Activated CD8-positive, alpha-beta memory T cell treated with anti-CD3 and anti-CD28 coated beads, Interleukin-2, amount 50 U/mL, for 24 hours (primary cell): ENCODE measurements around the gene CD53.
"Not testable (repeated sequence)": the region's sequence is repeated elsewhere in the genome, so short reads cannot be mapped to it uniquely, and the experiment has no call there.

Source experiments
- DNase-seq: peaks from one replicate; pipeline ENCODE4 v3.0.0-alpha.2; 2020; ENCODE audit errors: extremely low read depth

CD53 gene, protein sequence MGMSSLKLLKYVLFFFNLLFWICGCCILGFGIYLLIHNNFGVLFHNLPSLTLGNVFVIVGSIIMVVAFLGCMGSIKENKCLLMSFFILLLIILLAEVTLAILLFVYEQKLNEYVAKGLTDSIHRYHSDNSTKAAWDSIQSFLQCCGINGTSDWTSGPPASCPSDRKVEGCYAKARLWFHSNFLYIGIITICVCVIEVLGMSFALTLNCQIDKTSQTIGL

DNA sequence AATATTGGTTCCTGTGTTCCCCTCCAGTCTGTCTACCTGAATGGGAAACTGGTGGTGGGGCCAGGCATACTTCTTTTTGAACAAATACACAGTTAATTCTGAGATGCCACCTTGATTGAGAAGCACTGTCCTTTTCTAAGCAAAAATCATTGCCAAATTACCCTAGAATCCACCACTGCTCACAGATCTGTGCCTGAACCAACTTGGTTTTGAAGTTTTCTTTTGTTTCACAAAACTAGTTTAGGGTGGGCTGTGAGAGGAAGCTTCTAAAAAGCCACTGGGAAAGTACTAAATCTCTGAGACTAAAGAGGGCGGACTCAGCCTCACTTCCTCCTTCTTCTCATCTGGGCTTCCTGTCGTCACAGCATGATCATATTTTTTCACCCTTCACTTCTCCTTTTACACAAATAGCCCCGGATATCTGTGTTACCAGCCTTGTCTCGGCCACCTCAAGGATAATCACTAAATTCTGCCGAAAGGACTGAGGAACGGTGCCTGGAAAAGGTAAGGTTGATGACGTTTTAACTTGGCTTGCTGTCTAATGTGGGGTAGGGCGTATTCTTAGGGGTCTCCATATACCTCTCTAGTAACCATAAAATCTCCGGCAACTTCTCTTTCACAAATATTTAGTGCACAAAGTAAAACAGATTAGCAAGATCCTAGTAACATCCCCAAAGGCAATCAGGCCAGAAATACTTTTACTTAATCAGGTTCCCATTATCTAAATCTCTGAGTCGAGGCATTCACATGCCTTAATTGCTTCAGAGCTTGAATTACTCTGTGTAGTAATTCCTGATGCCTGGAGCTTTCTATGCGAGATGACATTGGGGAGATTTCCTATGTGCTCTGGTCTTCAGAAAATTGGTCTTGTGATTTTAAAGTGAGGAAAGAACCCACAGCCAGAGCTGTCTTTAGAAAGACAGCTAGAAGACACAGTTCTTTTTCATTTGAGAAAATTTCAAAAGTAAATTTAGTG is at the start of gene CD53:
TSS of gene CD53 (plus strand) at position 404 of the 976 bp plus-strand sequence. CDS start 18,261 bp downstream, outside the sequence.
- no peak for DNase-seq

DNA sequence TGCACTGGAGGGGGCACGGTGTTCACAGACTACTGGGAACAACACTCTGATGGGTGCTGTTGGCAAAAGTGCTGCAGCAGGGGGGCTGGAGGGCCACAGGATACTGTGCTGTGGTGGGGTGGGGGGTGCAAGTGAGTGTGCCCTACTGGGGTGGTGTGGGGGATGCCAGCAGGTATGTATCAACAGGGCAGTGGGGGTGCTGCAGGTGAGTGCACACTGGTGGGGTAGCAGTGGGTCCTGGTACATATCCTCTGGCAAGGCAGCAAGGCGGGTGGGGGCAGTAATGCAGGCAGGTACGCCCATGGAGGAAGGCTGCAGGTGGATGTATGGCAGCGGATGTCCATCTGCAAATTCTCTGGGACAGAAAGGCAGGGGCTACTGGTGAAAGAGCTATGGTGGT is 48.8 kb upstream of the CD53 start:
- no peak for DNase-seq

DNA sequence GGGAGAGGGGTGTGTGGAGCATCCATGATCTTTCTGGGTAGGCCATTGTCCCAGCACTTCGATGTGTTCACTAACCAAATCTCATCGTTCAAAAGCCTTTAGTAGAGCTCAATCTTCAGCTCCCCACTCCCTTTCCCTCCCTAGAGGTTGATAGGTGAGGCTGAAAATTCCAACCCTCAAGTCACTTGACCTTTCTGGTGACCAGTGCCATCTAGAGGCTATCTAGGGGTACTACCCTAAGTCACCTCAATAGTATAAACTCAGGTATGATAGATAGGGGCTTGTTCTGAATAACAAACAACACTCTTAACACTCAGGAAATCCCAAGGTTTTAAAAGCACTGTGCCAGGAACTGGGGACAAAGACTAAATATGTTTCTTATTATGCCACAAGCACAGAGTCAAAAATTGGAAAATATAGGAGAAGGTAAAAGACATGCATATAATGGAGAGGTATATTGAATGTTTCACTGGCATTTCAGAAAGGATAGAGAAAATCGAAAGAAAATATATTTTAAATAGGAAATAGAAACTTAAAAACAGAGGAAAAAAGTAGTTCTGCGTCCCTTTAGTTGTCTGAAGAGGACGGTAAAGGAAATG is 42.9 kb upstream of the CD53 start:
- no peak for DNase-seq

DNA sequence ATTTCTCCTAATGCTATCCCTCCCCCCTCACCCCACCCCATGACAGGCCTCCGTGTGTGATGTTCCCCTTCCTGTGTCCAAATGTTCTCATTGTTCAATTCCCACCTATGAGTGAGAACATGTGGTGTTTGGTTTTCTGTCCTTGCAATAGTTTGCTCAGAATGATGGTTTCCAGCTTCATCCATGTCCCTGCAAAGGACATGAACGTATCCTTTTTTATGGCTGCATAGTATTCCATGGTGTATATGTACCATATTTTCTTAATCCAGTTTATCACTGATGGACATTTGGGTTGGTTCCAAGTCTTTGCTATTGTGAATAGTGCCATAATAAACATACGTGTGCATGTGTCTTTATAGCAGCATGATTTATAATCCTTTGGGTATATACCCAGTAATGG is 39.2 kb upstream of the CD53 start:
- DNase-seq, result not testable (repeated sequence)

DNA sequence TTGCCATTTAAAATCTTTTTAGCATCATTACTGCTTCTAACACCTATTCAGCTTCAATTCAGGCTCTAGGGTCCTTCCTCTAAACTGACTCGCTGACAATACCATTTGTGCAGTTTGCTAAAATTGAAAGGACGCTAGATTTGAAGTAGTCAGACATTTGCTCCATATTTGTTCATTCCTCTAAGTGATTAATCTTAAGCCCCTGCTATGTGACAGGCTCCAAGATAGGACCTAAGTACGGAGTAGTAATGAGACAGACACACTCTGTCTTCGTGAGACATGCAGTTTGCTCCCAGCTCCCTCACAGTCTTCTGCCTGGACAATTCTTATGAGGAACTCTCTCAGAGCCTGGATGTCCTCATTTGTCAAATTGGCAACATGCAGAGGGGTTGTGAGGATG is 26.1 kb upstream of the CD53 start:
- no peak for DNase-seq

DNA sequence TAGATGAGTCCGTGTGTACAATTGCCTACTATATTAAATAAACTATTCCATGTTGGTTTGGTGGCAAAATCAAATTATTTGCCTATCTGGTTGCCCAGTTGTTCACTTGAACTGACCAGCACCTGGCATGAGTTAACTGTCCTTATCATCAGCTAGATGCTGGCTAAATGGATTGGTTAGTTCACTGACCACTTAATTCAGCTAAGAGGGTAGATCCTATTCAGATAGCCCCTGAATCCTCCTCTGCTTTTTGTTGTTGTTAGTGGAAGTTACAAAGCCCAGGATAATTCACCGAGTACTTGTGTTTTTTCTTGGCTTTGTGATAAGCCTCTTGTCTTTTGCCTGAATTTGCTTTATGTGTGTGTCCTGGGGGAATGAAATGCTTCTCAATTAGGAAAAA is 22.8 kb upstream of the CD53 start:
- DNase-seq, result no peak

DNA sequence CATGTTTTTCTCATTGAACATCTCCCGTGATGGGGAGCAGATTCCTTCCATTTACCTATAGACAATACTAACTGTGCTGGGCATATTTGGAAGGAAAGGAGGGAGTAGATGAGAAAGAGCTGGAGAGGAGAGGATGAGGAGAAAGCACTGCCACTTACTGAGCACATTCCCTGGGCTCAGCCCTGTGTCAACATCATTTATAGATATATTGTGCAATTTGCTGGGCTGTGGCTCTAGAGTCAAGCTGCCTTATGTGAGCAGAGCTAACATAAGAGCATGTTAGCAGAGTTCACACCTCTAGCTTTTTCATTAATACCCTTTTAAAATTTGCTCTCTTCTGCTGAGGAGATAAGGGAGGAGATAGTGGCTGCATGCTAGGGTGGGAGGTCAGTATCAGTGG is 22.3 kb upstream of the CD53 start:
- no peak for DNase-seq

DNA sequence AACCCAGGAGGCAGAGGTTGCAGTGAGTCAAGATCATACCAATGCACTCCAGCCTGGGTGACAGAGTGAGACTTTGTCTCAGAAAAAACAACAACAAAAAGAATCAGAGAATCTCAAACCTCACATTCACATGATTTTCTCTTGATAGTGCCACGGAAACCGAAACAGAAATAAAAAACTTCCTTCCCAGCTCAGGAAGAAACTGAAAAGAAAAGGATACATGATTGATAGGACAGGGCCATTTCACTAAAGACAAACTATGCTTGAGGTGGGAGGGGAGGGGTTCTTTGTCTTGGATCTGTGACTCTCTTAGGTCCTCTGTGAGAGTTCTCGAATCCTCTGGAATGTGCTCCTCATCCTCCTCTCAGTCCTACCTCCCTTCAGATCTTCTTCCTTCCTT is 19.8 kb upstream of the CD53 start:
- DNase-seq, result no peak

DNA sequence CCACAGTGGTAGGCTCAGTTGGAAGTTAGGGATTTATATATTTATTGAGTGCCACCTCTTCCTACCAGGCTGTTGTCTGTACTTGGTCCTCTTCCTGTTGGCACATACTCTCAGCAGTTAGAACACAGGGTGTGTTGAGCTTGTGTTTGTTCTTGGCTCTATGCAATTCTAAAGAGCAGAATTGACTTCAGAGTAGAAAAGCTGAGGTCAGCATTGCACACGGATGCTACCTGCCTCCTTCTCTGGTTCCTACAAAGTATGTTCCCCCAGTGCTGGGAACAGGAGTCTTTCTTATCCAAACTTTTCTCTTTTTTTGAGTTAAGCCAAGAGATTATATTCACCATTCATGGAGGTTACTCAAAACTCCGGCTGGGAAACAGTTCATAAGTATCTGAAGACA is 16.5 kb upstream of the CD53 start:
- DNase-seq, result no peak

DNA sequence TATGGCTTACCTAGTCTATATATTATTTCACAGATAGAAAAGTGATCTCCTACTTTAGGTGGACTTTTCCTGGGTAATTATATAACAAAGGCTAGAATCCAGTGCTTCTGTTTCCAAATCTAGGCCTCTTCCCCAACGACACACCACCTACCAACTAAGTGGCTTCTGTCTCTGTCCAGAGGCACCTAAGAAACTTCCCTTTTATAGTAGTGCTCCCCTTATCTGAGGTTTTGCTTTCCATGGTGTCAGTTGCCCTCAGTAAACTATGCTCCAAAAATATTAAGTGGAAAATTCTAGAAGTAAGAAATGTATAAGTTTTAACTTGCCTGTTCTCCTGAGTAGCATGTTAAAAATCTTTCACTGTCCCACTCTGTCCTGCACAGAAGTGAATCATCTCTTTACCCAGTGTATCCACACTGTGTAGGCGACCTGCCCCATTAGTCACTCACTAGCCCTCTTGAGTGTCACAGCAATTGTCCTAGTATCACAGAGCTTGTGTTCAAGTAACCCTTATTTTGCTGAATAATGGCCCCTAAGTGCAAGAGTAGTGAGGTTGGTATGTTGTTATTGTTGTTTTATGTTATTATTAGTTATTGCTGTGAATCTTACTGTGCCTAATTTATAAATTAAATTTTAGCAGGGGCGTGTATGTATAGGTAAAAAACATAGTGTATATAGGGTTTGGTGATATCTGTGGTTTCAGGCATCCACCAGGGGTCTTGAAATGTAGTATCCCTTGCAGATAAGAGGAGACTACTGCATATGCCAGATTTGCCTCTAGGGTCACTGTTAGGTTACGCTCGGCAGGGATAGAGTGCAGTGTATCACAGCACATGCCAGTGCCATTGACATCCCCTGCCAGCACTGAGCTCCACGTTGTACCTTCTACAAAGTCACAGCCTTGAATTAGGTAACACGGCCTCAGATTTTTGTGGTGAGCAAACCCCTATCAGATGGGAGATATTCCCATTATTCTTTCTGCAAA is 14.7 kb upstream of the CD53 start:
- no peak for DNase-seq

DNA sequence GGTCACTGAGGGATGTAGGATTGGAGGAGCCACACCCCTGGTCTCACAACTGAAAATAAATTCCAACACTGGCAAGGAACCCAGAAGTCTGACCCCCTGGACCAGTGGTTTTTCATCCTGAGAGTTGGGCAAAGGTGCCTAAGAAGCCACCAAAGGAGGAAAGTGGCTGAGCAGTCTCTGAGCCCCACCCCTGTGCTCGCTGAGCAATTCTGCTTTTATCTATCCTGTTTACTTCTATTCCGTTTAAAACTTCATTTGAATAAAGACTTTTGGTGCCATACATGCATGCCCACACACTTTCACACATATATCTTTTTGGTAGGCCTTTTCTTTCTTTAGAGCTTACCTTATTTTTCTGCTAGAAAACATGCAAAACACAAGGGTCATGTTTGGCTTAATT is 13.9 kb upstream of the CD53 start:
- DNase-seq, result no peak

DNA sequence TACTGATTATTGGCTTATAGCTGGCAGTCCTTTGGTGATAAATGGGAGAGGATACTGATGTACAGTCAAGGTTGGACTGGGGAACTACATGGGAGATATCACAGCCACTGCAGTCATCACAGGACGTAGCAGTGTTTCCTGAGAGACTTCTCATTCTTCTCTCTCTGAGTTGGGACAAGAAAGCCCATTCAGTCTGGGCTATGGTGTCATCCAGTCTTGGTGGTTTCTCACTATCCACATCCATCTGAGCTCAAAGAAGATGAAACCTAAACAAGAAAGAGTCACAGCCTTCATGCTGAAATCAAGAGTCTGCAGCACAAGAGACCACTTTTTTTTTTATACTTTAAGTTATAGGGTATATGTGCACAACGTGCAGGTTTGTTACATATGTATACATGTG is 12.8 kb upstream of the CD53 start:
- DNase-seq, result no peak

DNA sequence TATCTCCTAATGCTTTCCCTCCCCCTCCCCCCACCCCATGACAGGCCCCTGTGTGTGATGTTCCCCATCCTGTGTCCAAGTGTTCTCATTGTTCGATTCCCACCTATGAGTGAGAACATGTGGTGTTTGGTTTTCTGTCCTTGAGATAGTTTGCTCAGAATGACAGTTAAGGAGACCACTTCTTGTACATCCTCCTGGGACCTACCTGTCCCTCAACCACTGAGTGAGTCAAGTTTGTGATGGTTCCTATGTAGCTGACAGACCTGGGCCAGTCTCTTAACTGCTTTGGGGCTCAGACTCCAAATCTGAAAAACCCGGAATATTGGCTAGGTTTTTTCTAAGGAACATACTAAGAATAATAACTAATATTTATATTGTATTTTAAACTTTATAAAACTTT is 12.3 kb upstream of the CD53 start:
- DNase-seq, result not testable (repeated sequence)

DNA sequence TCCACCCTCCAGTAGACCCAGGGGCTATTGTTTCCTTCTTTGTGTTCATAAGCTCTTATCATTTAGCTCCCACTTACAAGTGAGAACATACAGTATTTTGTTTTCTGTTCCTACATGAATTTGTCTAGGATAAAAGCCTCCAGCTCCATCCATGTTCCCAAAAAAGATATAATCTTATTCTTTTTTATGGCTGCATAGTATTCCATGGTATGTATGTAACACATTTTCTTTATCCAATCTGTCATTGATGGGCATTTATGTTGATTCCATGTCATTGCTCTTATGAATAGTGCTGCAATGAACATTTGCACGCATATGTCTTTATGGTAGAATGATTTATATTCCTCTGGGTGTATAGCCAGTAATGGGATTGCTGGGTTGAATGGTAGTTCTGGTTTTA is 11.0 kb upstream of the CD53 start:
- DNase-seq, result not testable (repeated sequence)

DNA sequence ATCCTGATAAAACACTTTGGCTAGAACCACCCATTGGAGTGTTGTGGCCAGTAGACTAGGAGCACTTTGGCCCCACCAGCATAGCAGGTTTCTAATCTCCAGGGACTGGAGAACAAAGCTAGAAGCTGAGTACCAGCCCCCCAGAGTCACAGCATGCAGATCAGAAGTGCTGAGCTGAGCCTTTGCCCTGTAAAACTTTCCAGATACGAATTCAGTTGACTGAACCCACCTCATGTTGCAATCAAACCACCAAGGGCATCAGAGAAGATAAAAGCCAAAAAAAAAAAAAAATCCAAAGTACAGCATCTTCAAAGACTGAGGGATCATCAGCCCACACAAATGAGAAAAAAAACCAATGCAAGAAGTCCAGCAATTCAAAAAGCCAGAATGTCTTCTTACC is 8.7 kb upstream of the CD53 start:
- no peak for DNase-seq

DNA sequence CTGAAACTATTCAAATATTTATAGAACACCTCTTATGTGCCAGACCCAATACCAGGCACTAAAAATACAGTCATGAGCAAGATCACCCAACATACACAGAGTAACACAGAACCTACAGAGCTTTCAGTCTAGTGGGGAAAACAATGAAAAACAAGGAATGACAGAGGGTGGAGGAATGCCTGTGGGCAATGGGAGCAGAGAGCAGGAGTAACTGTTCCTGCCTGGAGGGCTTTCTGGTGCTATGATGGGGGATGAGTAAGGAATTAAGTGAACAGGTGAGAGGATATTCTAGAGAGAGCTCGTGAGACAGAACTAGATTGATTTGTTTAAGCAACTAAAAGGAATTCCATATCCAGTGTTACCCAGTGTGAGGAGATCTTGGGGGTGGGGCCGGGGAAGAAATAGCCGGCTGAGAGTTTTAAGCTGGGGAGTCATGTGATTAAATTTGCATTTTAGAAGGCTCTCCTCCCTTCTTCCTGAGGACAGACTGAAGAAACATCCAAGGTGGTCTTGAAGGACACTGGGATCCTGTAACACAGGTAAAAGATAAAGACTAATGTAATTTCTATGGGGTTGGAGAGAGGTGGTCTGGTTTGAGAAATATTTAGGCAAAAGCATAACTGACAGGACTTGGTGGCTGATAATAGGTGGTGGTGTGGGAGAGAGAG is 2.1 kb upstream of the CD53 start:
- no peak for DNase-seq

DNA sequence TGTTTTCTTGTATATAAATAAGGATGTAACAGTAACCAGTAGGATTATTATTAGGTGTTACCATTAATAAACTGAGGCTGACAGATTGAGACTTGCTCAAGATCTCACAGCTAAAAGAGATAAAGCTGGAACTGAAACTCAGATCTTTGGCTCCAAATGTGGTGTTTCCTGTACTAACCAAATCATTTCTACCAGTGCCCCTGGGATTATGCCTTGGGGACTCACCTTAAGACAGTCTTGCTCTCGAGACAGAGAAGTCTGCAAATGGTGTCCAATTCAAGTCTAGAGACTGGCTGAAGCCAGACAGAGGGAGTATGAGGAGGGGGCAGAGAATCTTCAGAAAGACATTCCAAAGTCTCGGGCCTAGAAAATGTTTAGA is 593 bp upstream of the CD53 start:
- DNase-seq, result no peak

DNA sequence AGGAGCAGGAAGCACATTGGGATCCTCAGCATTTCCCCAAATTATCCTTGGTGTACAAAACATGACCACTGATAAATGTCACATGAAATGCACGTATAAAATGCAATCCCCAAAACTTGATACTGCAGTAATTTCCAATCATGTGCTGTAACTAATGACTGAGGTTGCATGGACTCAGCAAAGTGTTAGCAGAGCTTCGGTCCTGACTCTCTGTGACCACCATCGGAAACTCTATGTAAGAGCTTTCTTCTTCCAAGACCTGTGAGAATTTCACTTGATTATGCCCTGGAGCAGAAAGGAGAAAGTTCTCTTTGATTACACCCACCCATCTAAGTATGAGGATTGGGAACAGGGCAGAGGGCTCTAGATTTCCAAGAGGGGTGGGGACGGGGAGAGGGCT is 908 bp downstream of the CD53 start:
- DNase-seq, result no peak

DNA sequence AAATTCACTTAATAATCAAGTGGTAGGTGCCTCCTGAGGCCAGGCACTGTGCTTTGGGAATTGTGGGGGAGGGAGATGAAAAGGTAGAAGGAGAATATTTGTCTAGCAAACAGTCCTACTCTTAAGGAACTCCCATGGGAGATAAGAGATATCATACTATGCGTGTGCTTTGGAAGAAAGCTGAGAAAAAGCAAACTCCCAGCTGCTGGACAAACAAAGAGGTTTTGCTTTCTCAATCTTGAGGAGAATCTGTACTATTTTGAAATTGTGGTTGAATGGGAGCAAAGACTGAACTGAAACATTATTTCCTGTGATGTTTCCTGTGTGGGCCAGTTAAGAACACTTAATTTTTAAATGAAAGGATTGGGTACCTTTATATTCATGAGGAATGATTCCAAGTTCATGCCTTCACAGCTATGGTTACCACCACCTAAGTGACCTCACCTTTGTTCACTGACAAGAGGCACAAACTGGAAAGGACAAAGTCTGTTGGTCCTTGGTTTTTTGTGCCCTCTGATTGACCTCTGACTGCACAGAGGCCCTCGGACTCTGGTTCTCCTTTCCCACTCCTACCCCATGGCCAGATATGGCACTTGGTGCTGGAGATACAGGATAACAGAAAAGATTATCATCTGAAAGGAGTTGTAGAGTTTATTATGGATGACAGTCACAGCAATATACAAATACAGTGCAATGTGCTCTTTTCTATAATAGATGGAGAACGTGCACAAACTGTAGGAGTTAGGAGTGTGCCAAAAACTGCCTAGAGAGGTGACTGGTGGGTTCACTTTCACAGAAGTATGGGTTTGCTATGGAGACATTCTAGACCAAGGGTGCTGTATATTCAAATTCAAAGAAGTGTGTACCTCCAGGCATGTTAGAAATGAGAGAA is 1.6 kb downstream of the CD53 start:
- no peak for DNase-seq

DNA sequence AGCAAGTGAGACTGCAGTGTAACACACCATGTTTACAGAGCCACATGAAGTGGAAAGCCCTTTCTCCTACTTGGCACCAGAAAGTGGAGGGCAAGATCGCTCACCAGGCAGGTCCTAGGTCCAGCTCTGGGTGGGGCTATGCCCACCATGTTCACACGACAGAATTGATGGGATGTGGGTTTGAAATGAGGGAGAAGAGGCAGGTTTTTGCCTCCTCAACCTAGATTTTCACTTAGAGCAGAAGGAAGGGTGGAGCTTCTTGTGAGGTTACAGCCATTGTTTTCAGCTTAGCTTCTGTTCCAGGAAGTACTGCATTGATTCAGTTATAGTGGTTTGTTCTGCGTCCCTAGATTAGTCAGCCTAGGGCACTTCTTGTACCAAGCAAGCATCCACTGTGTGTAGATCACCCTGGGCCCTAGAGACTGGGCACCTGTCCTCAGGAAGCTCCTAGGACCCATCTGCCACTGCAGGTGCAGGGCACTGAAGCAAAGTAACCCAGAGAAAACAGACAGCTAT is 2.3 kb downstream of the CD53 start:
- DNase-seq, result no peak
